ENCODE measurements around the gene PGM2L1.
A peak's percentile ranks its signal among the peaks of the same experiment; 100 is the strongest.
"Not testable (repeated sequence)": the region's sequence is repeated elsewhere in the genome, so short reads cannot be mapped to it uniquely, and the experiment has no call there.

The PGM2L1 gene

DNA sequence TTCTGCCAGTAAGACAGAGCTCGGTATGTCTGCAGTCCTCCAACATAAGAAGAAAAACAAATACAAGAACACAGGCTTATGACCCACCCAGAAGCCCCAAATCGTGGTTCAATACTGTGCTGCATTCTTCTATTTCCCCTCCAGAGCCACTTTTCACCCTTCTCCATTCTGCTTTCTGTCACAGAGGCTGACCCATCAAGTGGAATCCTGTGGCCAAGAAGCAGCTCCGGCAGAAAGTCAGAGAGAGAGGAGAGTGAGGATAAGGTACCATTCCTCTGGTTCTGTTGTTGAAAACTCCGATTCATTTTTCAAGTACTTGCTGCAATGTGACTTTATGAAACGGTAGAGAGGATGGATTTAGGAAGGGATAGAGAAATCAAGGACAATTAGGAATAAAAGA, 30.4 kb downstream of the PGM2L1 start:
- no peak overlapping the region for H3K4me3 ChIP-seq (ENCODE audit: low read depth, low read length)
- DNase-seq (ENCODE audit: low read depth) = no peak
- TF ChIP-seq CTCF (conservative IDR thresholded peaks at IDR 0.05; ENCODE audit: low read depth, low read length) = no peak

DNA sequence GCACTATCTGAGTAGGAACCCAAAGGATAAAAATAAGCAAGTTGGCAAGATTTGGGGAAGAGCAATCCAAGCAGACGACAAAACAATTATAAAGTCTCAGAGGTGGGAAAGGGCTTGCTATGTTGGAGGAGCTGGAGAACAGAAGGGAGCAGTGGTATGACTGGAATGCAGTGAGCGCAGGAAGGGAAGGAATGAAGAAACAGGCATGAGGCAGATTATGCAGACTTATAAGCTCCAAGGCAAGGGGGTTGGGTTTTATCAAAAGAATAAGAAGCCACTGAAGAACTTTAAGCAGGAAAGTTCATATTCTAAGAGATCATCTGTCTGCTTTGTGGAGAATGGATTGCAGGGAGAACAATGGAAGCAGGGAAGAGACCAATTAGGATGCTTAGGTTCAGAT, 31.7 kb downstream of the PGM2L1 start:
- DNase-seq (ENCODE audit: low read depth) = peak; percentile 95

GRCh38 chr11:74365805-74366204, 32.4 kb downstream of the PGM2L1 start:
- not testable (repeated sequence) for H3K4me3 ChIP-seq (ENCODE audit: low read depth, low read length); DNase-seq (ENCODE audit: low read depth)

More for the DNA sequence above, 31.7 kb downstream of the PGM2L1 start:
- no peak for TF ChIP-seq CTCF (conservative IDR thresholded peaks at IDR 0.05; ENCODE audit: low read depth, low read length)
- no peak overlapping the region for H3K4me3 ChIP-seq (ENCODE audit: low read depth, low read length)

DNA sequence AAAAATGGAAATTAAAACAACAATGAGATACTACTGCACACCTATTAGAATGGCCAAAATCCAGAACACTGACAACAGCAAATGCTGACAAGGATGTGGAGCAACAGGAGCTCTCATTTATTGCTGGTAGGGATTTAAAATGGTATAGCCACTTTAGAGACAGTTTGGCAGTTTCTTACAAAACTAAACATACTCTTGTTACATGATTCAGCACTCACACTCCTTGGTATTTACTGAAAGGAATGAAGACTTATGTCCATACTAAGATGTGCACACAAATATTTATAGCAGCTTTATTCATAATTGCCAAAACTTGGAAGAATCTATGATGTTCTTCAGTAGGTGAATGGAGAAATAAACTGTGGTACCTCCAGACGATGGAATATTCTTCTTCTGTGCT, 40.8 kb downstream of the PGM2L1 start:
- TF ChIP-seq CTCF (conservative IDR thresholded peaks at IDR 0.05; ENCODE audit: low read depth, low read length) = no peak
- H3K4me3 ChIP-seq (ENCODE audit: low read depth, low read length) = no peak overlapping the region
- no peak for DNase-seq (ENCODE audit: low read depth)

GRCh38 chr11:74355626-74356025, 42.6 kb downstream of the PGM2L1 start:
- no peak for DNase-seq (ENCODE audit: low read depth)
- H3K4me3 ChIP-seq (ENCODE audit: low read depth, low read length) = no peak overlapping the region
- no peak for TF ChIP-seq CTCF (conservative IDR thresholded peaks at IDR 0.05; ENCODE audit: low read depth, low read length)

DNA sequence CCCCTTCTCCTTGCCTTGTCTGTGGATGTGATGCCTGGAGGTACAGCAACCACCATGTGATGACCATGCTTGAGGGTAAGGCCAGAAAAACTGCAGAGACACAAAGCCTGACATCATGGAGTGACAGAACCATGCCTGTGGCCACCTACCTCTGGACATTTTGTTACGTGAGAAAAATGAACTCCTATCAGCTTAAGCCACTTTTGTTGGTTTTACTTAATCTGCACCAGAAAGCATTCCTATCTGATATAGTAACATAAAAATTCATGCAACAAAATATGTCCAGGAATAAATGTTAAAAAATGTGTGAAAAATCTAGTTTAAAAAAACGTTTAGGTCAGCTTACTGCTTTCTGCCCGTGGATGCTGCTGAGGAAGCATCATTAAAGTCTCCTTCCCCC, 44.2 kb downstream of the PGM2L1 start:
- H3K4me3 ChIP-seq (ENCODE audit: low read depth, low read length) = no peak overlapping the region
- TF ChIP-seq CTCF (conservative IDR thresholded peaks at IDR 0.05; ENCODE audit: low read depth, low read length) = no peak
- DNase-seq (ENCODE audit: low read depth) = no peak

DNA sequence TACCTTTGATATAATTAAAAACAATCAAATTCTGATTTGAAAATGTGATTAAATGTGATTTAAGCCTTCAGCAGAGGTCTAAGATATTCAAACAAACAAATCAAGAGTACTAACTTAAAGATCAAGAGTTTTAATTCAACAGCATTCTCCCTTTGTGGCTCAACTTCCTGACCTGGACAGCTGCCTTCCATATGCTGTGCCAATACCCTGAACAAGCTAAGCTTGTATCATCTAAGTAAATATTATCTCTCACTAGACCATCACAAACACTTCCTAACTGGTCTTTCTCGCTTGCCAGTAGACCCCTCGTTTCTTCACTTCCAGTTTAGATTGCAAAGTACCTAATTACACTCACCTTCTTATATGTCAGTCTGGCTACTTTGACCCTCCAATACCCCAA, 50.9 kb downstream of the PGM2L1 start:
- no peak overlapping the region for H3K4me3 ChIP-seq (ENCODE audit: low read depth, low read length)
- DNase-seq (ENCODE audit: low read depth) = peak; percentile 78
- no peak for TF ChIP-seq CTCF (conservative IDR thresholded peaks at IDR 0.05; ENCODE audit: low read depth, low read length)

GRCh38 chr11:74345420-74345819, 52.8 kb downstream of the PGM2L1 start:
- no peak for DNase-seq (ENCODE audit: low read depth)
- no peak overlapping the region for H3K4me3 ChIP-seq (ENCODE audit: low read depth, low read length)

More at GRCh38 chr11:74345420-74345819, 52.8 kb downstream of the PGM2L1 start:
- no peak for TF ChIP-seq CTCF (conservative IDR thresholded peaks at IDR 0.05; ENCODE audit: low read depth, low read length)
